Epidermal melanocyte (primary cell): Measurements from ENCODE around the gene ABCA4.

Experiments used
- DNase-seq: peaks from one replicate; pipeline ENCODE4 v3.0.0; 2011; ENCODE audit warnings: low spot score; ENCODE audit not compliant: insufficient read length

Gene ABCA4

GRCh38 chr1:94122201-94122970 lies 1.4 kb upstream of the ABCA4 start:
- DNase-seq, result no peak

GRCh38 chr1:94121411-94121821 lies 468 bp upstream of the ABCA4 start:
- no peak for DNase-seq

- DNase-seq, result no peak
These were observed 412 bp downstream of the ABCA4 start for GRCh38 chr1:94120570-94120901.

GRCh38 chr1:94119796-94120569 lies 965 bp downstream of the ABCA4 start:
- no peak for DNase-seq

GRCh38 chr1:94119306-94119705 lies 1.6 kb downstream of the ABCA4 start:
- no peak for DNase-seq

GRCh38 chr1:94118471-94118870 lies 2.5 kb downstream of the ABCA4 start:
- DNase-seq, result no peak

GRCh38 chr1:94118013-94118412 lies 2.9 kb downstream of the ABCA4 start:
- DNase-seq, result no peak

GRCh38 chr1:94117259-94117851 lies 3.6 kb downstream of the ABCA4 start:
- DNase-seq, result no peak

- DNase-seq, result no peak
These were observed 5.0 kb downstream of the ABCA4 start for GRCh38 chr1:94115900-94116436.

- no peak for DNase-seq
These were observed 5.6 kb downstream of the ABCA4 start for GRCh38 chr1:94115254-94115899.

- no peak for DNase-seq
These were observed 7.2 kb downstream of the ABCA4 start for GRCh38 chr1:94113589-94114226.

GRCh38 chr1:94111879-94112278 lies 9.1 kb downstream of the ABCA4 start:
- no peak for DNase-seq

GRCh38 chr1:94110946-94111740 lies 9.8 kb downstream of the ABCA4 start:
- DNase-seq, result no peak

GRCh38 chr1:94110021-94110761 lies 10.8 kb downstream of the ABCA4 start:
- DNase-seq, result no peak

- no peak for DNase-seq
These were observed 11.5 kb downstream of the ABCA4 start for GRCh38 chr1:94109478-94109877.

GRCh38 chr1:94107141-94107540 lies 13.8 kb downstream of the ABCA4 start:
- DNase-seq, result no peak

- DNase-seq, result no peak
These were observed 14.2 kb downstream of the ABCA4 start for GRCh38 chr1:94106716-94107115.

- DNase-seq, result no peak
These were observed 14.9 kb downstream of the ABCA4 start for GRCh38 chr1:94105957-94106529.

GRCh38 chr1:94105581-94105952 lies 15.4 kb downstream of the ABCA4 start:
- no peak for DNase-seq
